ENCODE measurements around the gene ZBTB18.

ZBTB18 gene

DNA sequence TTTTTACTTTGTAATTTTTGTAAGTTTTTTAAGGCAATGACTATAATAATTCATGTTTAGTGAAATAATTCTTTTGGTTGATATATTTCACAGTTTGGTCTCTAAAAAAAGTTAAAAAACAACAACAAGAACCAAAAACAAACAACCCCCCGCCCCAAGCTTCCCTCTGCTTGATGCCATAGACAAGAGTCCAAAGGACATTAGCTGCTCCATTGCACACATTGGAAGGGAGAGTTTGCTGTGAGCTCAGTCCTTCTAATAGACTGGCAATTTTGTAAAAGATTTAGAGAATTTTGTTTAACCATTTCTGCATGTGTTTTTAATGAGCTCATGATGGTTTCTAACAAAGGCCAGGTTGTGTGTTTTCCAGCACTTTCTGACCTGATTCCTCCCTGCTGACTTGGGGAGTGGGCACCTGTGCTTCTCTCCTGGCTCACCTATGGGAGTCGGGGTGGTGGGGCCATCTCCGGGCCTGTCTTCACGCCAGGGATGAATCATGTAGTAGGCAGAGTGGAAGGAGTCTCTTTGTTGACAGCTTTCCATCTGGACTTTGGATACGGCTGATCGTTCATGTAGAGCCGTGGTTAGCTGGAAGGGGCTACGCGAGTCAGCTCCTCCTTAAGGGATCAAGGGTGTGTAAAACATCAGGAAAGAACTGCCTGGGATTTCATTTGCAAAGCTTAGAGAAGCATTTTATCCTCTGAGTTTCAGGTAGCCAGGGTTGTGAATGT lies 14.1 kb downstream of the ZBTB18 start:
- Histone ChIP-seq H3K36me3 (ENCODE audit: insufficient read depth, low read length) (no peaks in the 10 kb centered on the region), H3K4me1 (ENCODE audit: insufficient read depth, low read length) (no peaks in the 10 kb centered on the region), H3K4me3 (ENCODE audit: low read depth in 1 of 2, low read length in 2 of 2) (no peak overlapping the region), H3K27me3 (ENCODE audit: control insufficient read depth in 1 of 2, insufficient read depth in 2 of 2, low read length in 2 of 2) (no peaks in the 10 kb centered on the region), H3K9ac (ENCODE audit: low read length) (no peak overlapping the region), H3K9me3 (ENCODE audit: low read length) (no peaks in the 10 kb centered on the region), H3K27ac (ENCODE audit: low read depth, low read length) (no peak overlapping the region)

DNA sequence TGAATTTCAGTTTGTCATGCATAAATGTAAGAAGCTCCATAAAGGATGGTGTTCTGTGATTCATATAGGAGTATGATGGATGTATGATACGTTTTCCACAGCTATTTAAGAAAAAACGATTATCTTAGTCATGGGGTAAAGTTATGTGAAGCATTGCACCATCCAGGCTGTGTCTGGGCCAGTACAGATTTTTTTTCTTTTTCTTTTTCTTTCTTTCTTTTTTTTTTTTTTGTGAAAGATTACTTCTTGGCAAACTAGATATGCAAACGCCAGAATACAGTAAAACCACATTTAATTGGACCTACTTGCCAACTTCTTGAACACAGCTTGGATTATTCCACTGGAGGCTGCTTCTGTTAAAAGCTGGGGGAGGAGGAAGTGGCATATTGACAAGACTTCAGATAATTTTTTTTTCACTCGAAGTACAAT lies 14.9 kb downstream of the ZBTB18 start:
- H3K4me1 ChIP-seq (ENCODE audit: insufficient read depth, low read length), result no peaks in the 10 kb centered on the region
- H3K9ac ChIP-seq (ENCODE audit: low read length), result no peak overlapping the region
- no peak overlapping the region for H3K27ac ChIP-seq (ENCODE audit: low read depth, low read length)
- no peak overlapping the region for H3K4me3 ChIP-seq (ENCODE audit: low read depth in 1 of 2, low read length in 2 of 2)
- H3K36me3 ChIP-seq (ENCODE audit: insufficient read depth, low read length), result no peaks in the 10 kb centered on the region
- no peaks in the 10 kb centered on the region for H3K9me3 ChIP-seq (ENCODE audit: low read length)
- no peaks in the 10 kb centered on the region for H3K27me3 ChIP-seq (ENCODE audit: control insufficient read depth in 1 of 2, insufficient read depth in 2 of 2, low read length in 2 of 2)

DNA sequence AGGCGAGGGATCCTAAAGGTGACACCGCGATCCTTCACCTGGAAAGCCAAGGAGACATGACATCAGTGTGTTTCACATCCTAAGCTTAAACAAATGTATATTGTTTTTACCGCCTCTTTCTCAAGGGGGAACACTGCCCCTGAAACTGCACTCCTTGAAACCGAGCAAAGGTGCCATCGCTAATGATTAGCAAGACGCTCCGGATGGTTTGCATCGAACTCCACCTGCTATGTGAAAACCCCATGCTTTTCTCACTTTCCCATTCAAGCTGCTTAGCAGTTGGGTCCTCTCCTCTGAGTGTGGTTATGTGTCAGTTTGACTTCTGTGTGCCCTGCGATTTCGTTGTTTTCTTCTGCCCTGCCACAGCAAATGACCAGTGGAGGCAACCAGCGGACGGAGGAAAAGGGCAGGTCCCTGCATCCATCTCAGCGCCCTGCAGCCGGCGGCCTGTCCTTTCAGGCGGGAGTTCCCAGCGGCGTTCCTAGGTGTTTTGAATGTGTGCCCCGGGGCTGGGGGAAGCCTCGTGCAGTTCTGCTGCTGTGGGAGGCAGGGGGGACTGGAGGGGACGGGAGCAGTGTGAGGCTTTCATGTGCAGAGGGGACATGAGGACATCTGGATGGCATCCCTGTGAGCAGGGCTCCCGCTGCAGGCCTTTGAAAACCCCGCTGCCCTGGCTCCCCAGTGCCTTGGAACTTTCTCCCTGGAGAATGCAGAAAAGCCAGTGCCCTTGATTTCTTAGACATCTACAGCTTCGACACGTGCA lies 16.1 kb downstream of the ZBTB18 start:
- Histone ChIP-seq H3K27ac (ENCODE audit: low read depth, low read length) (no peak overlapping the region), H3K4me3 (ENCODE audit: low read depth in 1 of 2, low read length in 2 of 2) (no peak overlapping the region), H3K36me3 (ENCODE audit: insufficient read depth, low read length) (no peaks in the 10 kb centered on the region), H3K9ac (ENCODE audit: low read length) (no peak overlapping the region), H3K4me1 (ENCODE audit: insufficient read depth, low read length) (no peaks in the 10 kb centered on the region), H3K27me3 (ENCODE audit: control insufficient read depth in 1 of 2, insufficient read depth in 2 of 2, low read length in 2 of 2) (no peaks in the 10 kb centered on the region), H3K9me3 (ENCODE audit: low read length) (no peaks in the 10 kb centered on the region)

DNA sequence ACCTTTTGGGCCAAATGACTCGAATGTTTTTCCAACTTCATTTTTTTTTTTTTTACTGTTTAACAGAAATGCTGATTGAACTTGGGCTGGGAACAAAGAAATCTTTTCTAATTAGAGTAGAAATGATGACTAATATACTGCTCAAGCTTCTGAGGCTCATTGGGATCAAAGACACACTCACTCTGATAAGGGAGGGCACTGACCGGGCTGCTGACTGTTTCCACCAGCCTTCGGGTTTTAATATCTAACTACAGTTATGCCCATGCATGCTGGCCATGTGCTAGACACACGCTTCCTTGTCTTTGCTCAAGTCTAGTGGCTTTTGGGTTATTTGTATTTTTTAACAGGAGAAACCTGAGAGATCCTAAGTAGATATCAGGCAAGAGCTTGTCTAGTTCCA lies 16.8 kb downstream of the ZBTB18 start:
- Histone ChIP-seq H3K27ac (ENCODE audit: low read depth, low read length) (no peak overlapping the region), H3K4me3 (ENCODE audit: low read depth in 1 of 2, low read length in 2 of 2) (no peak overlapping the region), H3K9ac (ENCODE audit: low read length) (no peak overlapping the region), H3K9me3 (ENCODE audit: low read length) (no peaks in the 10 kb centered on the region), H3K36me3 (ENCODE audit: insufficient read depth, low read length) (no peaks in the 10 kb centered on the region), H3K4me1 (ENCODE audit: insufficient read depth, low read length) (no peaks in the 10 kb centered on the region), H3K27me3 (ENCODE audit: control insufficient read depth in 1 of 2, insufficient read depth in 2 of 2, low read length in 2 of 2) (no peaks in the 10 kb centered on the region)

DNA sequence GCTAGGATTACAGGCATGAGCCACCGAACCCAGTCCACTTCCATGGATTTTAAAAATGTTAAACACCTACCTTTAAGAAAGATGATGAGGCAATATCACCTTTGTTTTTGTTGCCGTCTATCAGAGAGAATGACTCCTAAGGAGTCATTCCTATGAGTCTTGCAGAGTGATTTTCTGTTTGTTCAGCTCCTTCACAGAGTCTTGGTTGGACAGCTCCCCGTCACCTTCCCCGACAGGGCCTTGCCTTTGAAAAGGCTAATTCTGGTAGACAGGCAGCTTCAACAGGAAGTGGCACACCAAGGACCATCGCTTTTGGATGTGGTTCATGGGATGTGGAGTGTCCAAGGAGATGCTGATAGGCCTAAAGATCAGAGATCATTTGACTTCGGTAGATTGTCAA lies 17.5 kb downstream of the ZBTB18 start:
- no peak overlapping the region for H3K9ac ChIP-seq (ENCODE audit: low read length)
- no peaks in the 10 kb centered on the region for H3K9me3 ChIP-seq (ENCODE audit: low read length)
- H3K4me3 ChIP-seq (ENCODE audit: low read depth in 1 of 2, low read length in 2 of 2), result no peak overlapping the region
- no peak overlapping the region for H3K27ac ChIP-seq (ENCODE audit: low read depth, low read length)
- no peaks in the 10 kb centered on the region for H3K36me3 ChIP-seq (ENCODE audit: insufficient read depth, low read length)
- no peaks in the 10 kb centered on the region for H3K27me3 ChIP-seq (ENCODE audit: control insufficient read depth in 1 of 2, insufficient read depth in 2 of 2, low read length in 2 of 2)
- no peaks in the 10 kb centered on the region for H3K4me1 ChIP-seq (ENCODE audit: insufficient read depth, low read length)

- H3K9me3 ChIP-seq (ENCODE audit: low read length), result no peaks in the 10 kb centered on the region
- H3K9ac ChIP-seq (ENCODE audit: low read length), result no peak overlapping the region
- no peak overlapping the region for H3K4me3 ChIP-seq (ENCODE audit: low read depth in 1 of 2, low read length in 2 of 2)
- H3K4me1 ChIP-seq (ENCODE audit: insufficient read depth, low read length), result no peaks in the 10 kb centered on the region
- H3K27me3 ChIP-seq (ENCODE audit: control insufficient read depth in 1 of 2, insufficient read depth in 2 of 2, low read length in 2 of 2), result no peaks in the 10 kb centered on the region
- H3K36me3 ChIP-seq (ENCODE audit: insufficient read depth, low read length), result no peaks in the 10 kb centered on the region
- no peak overlapping the region for H3K27ac ChIP-seq (ENCODE audit: low read depth, low read length)
Measured at GRCh38 chr1:244069326-244069898, 18.3 kb downstream of the ZBTB18 start.

DNA sequence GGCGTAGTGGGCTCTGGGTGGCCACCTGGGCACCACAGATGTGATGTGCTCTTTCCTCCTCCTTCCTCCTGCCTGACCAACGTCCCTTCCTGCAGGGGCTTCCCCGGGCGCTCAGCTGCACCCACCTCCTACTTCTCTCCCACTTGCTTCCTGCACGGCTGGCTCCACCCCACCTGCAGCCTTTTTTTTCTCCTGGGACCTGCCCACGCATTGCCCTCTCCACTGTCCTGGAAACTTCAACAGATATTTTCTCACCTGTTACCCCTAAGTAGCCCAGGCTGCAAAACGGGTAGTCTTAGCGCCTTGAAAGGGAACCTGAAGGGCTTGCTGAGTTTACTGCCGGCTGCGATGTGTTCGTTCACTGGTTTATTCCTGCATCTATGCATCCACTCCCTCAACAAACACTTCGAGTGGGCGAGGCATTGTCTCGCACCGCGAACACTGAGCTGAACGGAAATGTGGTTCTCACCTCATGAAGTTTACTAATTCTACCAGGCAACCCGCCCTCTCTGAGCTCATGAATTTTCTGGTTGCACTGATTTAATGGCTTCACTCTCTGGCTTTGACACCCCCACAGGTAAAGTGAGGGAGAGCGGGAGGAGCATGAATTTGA lies 23.6 kb downstream of the ZBTB18 start:
- Histone ChIP-seq H3K36me3 (ENCODE audit: insufficient read depth, low read length) (no peaks in the 10 kb centered on the region), H3K27me3 (ENCODE audit: control insufficient read depth in 1 of 2, insufficient read depth in 2 of 2, low read length in 2 of 2) (no peaks in the 10 kb centered on the region), H3K9me3 (ENCODE audit: low read length) (no peaks in the 10 kb centered on the region), H3K9ac (ENCODE audit: low read length) (no peak overlapping the region), H3K27ac (ENCODE audit: low read depth, low read length) (no peak overlapping the region), H3K4me1 (ENCODE audit: insufficient read depth, low read length) (no peaks in the 10 kb centered on the region), H3K4me3 (ENCODE audit: low read depth in 1 of 2, low read length in 2 of 2) (no peak overlapping the region)

GRCh38 chr1:244075247-244075722 lies 24.2 kb downstream of the ZBTB18 start:
- no peaks in the 10 kb centered on the region for H3K27me3 ChIP-seq (ENCODE audit: control insufficient read depth in 1 of 2, insufficient read depth in 2 of 2, low read length in 2 of 2)
- no peak overlapping the region for H3K9ac ChIP-seq (ENCODE audit: low read length)
- no peaks in the 10 kb centered on the region for H3K4me1 ChIP-seq (ENCODE audit: insufficient read depth, low read length)
- H3K27ac ChIP-seq (ENCODE audit: low read depth, low read length), result no peak overlapping the region
- no peaks in the 10 kb centered on the region for H3K9me3 ChIP-seq (ENCODE audit: low read length)
- no peak overlapping the region for H3K4me3 ChIP-seq (ENCODE audit: low read depth in 1 of 2, low read length in 2 of 2)
- no peaks in the 10 kb centered on the region for H3K36me3 ChIP-seq (ENCODE audit: insufficient read depth, low read length)

- H3K27ac ChIP-seq (ENCODE audit: low read depth, low read length), result no peak overlapping the region
- H3K9ac ChIP-seq (ENCODE audit: low read length), result no peak overlapping the region
- no peaks in the 10 kb centered on the region for H3K4me1 ChIP-seq (ENCODE audit: insufficient read depth, low read length)
- no peaks in the 10 kb centered on the region for H3K27me3 ChIP-seq (ENCODE audit: control insufficient read depth in 1 of 2, insufficient read depth in 2 of 2, low read length in 2 of 2)
- no peaks in the 10 kb centered on the region for H3K36me3 ChIP-seq (ENCODE audit: insufficient read depth, low read length)
- no peaks in the 10 kb centered on the region for H3K9me3 ChIP-seq (ENCODE audit: low read length)
- H3K4me3 ChIP-seq (ENCODE audit: low read depth in 1 of 2, low read length in 2 of 2), result no peak overlapping the region
Measured at GRCh38 chr1:244076740-244077139, 25.7 kb downstream of the ZBTB18 start.

DNA sequence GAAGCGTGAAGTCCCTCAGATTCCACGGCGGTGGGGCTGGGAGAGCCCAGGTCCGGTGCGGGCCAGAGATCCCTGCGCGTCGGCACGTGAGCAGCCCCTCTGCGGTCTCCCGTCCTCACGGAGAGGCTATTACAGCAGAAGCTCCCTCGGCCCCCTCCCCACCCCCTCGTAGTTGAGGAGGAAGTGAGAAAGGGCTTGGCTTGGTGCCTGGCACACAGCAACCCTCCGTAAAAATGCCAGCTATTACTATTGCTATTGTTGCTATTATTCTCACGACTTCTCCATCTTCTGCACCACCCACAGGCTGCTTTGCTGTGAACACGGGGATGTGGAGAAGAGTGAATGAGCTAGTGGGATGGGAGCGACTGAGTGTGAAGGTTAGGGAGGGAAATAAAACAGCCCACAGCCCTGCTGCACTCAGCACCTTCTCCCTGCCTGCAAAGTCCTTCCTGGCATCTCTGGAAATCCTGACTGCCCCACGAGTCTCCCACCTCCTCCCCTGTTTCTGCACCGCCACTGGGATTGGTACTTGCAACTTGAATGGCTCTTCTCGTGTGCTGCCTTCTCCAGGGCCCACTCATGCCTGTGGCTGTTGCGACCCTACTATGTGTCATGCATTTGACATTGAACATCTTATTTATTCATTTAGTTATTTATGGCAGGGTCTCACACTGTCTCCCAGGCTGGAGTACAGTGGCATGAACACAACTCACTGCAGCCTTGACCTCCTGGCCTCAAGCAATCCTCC lies 26.6 kb downstream of the ZBTB18 start:
- Histone ChIP-seq H3K4me3 (ENCODE audit: low read depth in 1 of 2, low read length in 2 of 2) (no peak overlapping the region), H3K27me3 (ENCODE audit: control insufficient read depth in 1 of 2, insufficient read depth in 2 of 2, low read length in 2 of 2) (no peaks in the 10 kb centered on the region), H3K9ac (ENCODE audit: low read length) (no peak overlapping the region), H3K36me3 (ENCODE audit: insufficient read depth, low read length) (no peaks in the 10 kb centered on the region), H3K9me3 (ENCODE audit: low read length) (no peaks in the 10 kb centered on the region), H3K27ac (ENCODE audit: low read depth, low read length) (no peak overlapping the region), H3K4me1 (ENCODE audit: insufficient read depth, low read length) (no peaks in the 10 kb centered on the region)
